Measurements from ENCODE around the gene ARRDC5.

ARRDC5 gene

DNA sequence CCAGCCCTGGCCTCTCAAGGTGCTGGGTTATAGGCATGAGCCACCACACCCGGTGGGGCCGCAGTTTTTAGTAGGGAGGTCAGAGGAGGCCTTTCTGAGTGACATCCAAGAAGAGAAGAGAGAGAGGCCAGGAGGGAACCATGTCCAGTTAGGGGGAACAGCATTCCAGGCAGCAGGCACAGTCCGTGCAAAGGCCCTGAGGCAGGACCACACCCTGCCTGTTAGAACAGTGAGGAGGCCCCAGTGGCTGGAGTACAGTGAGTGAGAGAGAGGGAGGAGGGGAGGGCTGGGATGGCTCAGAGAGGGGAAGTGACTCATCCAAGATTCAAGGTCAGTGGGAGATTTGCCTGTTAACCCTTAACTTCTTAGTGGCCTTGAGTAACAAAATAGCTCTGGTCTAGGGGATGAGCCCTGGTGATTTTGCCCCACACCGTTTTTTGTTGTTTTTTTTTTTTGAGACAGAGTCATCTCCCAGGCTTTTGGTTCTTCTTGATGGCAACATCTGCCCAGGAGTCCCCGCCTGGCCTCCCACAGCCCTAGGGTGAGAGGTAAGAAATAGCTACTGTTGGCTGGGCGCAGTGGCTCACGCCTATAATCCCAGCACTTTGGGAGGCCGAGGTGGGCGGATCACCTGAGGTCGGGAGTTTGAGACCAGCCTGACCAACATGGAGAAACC lies 32.5 kb downstream of the ARRDC5 start (continued):
- TF ChIP-seq EGR2 (tag by site-specific recombination; IDR thresholded peaks at IDR 0.05; ENCODE audit: low read depth) (peak; percentile 21; the same call in 1 of the 2 replicates), ZBTB7A (tag by site-specific recombination; IDR thresholded peaks at IDR 0.05; ENCODE audit: low read depth) (no peak), ZIC2 (tag by site-specific recombination; IDR thresholded peaks at IDR 0.05) (peak; percentile 34; the same call in 1 of the 2 replicates), ZNF530 (tag by site-specific recombination; IDR thresholded peaks at IDR 0.05; ENCODE audit: low read depth) (no peak), ZNF292 (tag by site-specific recombination; IDR thresholded peaks at IDR 0.05; ENCODE audit: borderline replicate concordance, low read depth) (no peak), KLF9 (tag by site-specific recombination; IDR thresholded peaks at IDR 0.05; ENCODE audit: low read depth) (peak; percentile 67; the same call in 1 of the 2 replicates), IKZF3 (tag by site-specific recombination; IDR thresholded peaks at IDR 0.05) (0 out of 2 replicates have a peak, but pooled peaks have one; percentile 20), ZNF416 (tag by site-specific recombination; IDR thresholded peaks at IDR 0.05) (no peak), KLF16 (tag by site-specific recombination; IDR thresholded peaks at IDR 0.05) (peak; percentile 52; the same call in 1 of the 2 replicates), WT1 (tag by site-specific recombination; IDR thresholded peaks at IDR 0.05) (0 out of 2 replicates have a peak, but pooled peaks have one; percentile 31), MZF1 (tag by site-specific recombination; IDR thresholded peaks at IDR 0.05; ENCODE audit: borderline replicate concordance) (peak; percentile 91; the same call in 1 of the 2 replicates), ZNF184 (tag by site-specific recombination; IDR thresholded peaks at IDR 0.05) (0 out of 2 replicates have a peak, but pooled peaks have one; percentile 55), ZBTB48 (tag by site-specific recombination; IDR thresholded peaks at IDR 0.05) (0 out of 2 replicates have a peak, but pooled peaks have one; percentile 26), SP7 (tag by site-specific recombination; IDR thresholded peaks at IDR 0.05) (peak; percentile 90), ZNF571 (tag by site-specific recombination; IDR thresholded peaks at IDR 0.05) (no peak)
- TF ChIP-seq, protein P1, sequence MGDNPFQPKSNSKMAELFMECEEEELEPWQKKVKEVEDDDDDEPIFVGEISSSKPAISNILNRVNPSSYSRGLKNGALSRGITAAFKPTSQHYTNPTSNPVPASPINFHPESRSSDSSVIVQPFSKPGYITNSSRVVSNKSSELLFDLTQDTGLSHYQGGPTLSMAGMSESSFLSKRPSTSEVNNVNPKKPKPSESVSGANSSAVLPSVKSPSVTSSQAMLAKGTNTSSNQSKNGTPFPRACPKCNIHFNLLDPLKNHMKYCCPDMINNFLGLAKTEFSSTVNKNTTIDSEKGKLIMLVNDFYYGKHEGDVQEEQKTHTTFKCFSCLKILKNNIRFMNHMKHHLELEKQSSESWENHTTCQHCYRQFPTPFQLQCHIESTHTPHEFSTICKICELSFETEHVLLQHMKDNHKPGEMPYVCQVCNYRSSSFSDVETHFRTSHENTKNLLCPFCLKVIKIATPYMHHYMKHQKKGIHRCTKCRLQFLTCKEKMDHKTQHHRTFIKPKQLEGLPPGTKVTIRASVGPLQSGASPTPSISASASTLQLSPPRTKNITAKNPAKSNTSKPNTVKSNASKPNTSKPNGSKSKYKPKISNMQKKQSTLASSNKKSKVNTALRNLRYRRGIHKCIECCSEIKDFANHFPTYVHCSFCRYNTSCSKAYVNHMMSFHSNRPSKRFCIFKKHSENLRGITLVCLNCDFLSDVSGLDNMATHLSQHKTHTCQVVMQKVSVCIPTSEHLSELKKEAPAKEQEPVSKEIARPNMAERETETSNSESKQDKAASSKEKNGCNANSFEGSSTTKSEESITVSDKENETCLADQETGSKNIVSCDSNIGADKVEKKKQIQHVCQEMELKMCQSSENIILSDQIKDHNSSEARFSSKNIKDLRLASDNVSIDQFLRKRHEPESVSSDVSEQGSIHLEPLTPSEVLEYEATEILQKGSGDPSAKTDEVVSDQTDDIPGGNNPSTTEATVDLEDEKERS (tag by site-specific recombination; IDR thresholded peaks at IDR 0.05) = peak; percentile 99
- TF ChIP-seq, protein P2, sequence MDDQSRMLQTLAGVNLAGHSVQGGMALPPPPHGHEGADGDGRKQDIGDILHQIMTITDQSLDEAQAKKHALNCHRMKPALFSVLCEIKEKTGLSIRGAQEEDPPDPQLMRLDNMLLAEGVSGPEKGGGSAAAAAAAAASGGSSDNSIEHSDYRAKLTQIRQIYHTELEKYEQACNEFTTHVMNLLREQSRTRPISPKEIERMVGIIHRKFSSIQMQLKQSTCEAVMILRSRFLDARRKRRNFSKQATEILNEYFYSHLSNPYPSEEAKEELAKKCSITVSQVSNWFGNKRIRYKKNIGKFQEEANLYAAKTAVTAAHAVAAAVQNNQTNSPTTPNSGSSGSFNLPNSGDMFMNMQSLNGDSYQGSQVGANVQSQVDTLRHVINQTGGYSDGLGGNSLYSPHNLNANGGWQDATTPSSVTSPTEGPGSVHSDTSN (CRISPR knock-in tag; IDR thresholded peaks at IDR 0.05) = no peak
- TF ChIP-seq, protein P3, sequence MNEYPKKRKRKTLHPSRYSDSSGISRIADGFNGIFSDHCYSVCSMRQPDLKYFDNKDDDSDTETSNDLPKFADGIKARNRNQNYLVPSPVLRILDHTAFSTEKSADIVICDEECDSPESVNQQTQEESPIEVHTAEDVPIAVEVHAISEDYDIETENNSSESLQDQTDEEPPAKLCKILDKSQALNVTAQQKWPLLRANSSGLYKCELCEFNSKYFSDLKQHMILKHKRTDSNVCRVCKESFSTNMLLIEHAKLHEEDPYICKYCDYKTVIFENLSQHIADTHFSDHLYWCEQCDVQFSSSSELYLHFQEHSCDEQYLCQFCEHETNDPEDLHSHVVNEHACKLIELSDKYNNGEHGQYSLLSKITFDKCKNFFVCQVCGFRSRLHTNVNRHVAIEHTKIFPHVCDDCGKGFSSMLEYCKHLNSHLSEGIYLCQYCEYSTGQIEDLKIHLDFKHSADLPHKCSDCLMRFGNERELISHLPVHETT (tag by site-specific recombination; IDR thresholded peaks at IDR 0.05) = peak; percentile 63
- TF ChIP-seq, protein P4, sequence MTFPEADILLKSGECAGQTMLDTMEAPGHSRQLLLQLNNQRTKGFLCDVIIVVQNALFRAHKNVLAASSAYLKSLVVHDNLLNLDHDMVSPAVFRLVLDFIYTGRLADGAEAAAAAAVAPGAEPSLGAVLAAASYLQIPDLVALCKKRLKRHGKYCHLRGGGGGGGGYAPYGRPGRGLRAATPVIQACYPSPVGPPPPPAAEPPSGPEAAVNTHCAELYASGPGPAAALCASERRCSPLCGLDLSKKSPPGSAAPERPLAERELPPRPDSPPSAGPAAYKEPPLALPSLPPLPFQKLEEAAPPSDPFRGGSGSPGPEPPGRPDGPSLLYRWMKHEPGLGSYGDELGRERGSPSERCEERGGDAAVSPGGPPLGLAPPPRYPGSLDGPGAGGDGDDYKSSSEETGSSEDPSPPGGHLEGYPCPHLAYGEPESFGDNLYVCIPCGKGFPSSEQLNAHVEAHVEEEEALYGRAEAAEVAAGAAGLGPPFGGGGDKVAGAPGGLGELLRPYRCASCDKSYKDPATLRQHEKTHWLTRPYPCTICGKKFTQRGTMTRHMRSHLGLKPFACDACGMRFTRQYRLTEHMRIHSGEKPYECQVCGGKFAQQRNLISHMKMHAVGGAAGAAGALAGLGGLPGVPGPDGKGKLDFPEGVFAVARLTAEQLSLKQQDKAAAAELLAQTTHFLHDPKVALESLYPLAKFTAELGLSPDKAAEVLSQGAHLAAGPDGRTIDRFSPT (tag by site-specific recombination; IDR thresholded peaks at IDR 0.05) = peak; percentile 72

Data from HEK293 (cell line).